ENCODE results near the gene TMOD4.

Gene TMOD4

DNA sequence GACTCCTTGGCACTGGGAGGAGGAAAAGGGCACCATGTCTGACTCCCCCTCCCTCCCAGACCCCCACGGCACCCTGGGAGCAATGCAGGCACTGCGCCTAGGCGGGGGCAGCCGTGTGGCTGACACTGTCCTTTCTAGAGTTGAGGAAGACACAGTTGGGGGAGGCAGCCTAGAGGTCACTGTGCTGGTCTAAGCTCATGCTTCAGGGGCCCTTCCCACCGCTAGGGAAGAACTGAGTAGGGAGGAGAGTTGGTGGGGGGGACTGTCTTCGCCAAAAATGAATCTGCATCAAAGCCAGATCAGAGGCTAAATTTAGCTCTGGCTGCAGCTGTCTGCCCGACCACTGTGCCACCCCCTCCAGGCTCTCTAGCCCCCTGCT lies 32.7 kb downstream of the TMOD4 start:
- TF ChIP-seq, protein P1, sequence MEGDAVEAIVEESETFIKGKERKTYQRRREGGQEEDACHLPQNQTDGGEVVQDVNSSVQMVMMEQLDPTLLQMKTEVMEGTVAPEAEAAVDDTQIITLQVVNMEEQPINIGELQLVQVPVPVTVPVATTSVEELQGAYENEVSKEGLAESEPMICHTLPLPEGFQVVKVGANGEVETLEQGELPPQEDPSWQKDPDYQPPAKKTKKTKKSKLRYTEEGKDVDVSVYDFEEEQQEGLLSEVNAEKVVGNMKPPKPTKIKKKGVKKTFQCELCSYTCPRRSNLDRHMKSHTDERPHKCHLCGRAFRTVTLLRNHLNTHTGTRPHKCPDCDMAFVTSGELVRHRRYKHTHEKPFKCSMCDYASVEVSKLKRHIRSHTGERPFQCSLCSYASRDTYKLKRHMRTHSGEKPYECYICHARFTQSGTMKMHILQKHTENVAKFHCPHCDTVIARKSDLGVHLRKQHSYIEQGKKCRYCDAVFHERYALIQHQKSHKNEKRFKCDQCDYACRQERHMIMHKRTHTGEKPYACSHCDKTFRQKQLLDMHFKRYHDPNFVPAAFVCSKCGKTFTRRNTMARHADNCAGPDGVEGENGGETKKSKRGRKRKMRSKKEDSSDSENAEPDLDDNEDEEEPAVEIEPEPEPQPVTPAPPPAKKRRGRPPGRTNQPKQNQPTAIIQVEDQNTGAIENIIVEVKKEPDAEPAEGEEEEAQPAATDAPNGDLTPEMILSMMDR (IDR thresholded peaks at IDR 0.05; ENCODE audit: control insufficient read depth, extremely low read depth, insufficient read depth) = no peak
- DNase-seq (ENCODE audit: low read depth) = no peak
- H3K4me3 ChIP-seq (ENCODE audit: low read depth, low read length) = no peak overlapping the region

DNA sequence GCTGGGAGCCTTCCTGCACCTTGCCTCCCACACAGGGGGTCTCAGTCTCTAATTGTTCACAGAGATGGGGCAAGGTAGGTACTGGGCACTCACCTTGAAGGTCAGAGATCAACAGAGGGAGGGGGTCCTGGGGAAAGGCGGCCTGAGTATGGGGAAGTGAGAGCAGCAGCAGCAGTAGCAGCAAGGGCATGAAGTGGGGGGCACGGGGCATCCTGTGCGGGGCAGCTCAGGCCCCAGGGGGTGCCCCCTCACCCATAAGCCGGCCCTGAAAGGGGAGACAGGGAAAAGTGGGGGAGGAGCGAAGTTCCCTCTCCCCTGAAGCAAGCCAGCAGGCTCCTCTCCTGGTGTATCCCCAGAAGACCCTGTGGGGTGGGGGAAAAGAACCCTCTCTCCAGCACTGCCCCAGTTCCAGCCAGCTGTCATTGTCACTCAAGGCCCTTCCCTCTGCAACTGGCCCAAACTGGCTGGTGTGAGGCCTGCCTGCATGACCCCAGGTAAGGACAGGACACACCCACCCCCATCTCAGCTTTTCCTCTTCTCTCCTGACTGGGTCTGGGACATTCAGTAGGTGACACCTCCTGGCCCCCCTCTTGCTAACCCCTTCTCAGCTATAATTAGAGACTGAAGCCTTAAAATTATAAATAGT lies 33.2 kb downstream of the TMOD4 start:
- no peak for DNase-seq (ENCODE audit: low read depth)
- TF ChIP-seq, protein P1 (IDR thresholded peaks at IDR 0.05; ENCODE audit: control insufficient read depth, extremely low read depth, insufficient read depth) = no peak
- H3K4me3 ChIP-seq (ENCODE audit: low read depth, low read length) = no peak overlapping the region

DNA sequence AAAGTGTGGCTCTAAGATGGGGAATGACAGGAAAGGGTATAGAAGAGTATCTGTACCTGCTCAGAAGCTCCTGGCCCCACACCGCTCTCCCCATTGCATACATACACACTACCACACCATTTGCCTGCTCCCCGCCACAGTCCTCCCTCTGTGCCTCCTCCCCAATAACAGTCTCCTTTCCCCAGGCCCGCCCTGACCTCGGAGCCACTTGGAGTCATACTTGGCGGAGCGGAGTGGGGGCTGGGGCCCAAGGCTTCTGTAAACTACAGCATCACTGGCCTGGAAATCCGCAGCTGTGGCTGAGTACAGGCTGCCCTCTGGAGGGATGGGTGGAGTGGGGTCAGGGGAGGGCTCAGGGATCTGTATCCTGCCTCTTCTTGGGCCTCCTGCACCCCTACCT lies 38.0 kb downstream of the TMOD4 start:
- no peak for DNase-seq (ENCODE audit: low read depth)
- TF ChIP-seq, protein P1 (IDR thresholded peaks at IDR 0.05; ENCODE audit: control insufficient read depth, extremely low read depth, insufficient read depth) = no peak
- no peak overlapping the region for H3K4me3 ChIP-seq (ENCODE audit: low read depth, low read length)

DNA sequence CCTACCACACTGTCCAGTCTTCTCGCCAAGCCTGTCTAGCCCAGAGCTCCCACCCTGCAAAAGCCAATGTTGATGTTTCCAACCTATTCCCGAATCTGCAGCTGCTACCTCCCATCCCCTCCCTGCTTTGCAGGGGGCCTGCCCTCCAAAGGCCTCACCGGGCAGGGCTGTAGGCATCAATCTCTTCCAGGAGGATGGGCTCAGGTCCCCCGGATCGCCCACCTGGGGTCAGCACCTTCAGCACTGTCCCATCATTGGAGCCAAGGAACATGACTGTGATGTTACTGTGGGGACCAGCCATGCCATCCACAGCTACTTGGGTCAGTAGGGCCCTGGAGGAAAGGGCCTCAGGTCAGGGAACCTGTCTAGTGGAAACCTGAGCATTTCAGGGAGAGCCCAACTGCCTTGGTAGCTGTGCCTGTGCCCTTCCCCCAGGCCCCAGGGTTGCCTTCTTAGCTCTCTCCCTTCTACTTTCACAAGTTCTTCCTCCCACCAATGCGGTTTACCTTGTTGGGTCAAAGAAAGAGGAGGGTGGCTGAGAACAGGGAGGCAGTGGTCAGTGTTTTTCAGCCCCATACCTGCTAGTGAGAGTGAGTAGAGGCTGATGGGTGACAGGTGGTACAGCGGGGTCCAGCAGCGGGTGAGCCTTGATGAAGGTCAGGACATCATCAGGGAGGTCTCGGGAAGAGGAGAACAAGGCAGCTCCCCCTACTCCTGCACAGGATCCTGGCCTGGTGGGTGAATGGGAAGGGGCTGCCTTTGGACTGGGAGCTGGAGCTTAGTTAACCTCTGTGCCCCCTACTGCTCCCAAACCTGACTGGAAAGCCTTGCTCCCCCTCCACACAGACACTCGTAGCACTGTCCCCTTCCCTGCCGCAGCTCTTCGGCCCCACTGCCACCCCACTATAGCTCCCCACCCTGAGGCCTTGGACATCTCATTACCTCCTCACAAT lies 40.1 kb downstream of the TMOD4 start:
- DNase-seq (ENCODE audit: low read depth) = no peak
- TF ChIP-seq, protein P1 (IDR thresholded peaks at IDR 0.05; ENCODE audit: control insufficient read depth, extremely low read depth, insufficient read depth) = no peak
- no peak overlapping the region for H3K4me3 ChIP-seq (ENCODE audit: low read depth, low read length)

DNA sequence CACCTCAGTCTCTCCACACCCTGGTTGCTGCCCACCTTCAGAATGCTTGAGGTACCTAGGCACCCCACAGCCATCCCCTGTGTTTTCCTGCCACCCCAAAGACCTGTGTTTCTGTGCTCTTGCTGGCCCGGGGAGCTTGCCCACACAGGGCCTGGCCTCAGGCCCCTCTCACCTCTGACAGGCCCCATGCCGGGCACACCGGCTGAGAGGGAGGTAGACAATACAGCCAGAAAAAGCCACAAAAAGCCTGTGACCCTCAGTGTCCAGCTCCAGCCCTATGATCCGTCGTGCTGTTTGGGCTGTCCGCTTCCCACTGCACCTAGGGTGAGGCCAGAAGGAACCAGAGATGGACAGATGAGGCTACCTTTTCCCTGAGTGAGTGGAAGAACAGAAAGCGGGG lies 40.8 kb downstream of the TMOD4 start:
- no peak for DNase-seq (ENCODE audit: low read depth)
- H3K4me3 ChIP-seq (ENCODE audit: low read depth, low read length) = no peak overlapping the region
- TF ChIP-seq, protein P1 (IDR thresholded peaks at IDR 0.05; ENCODE audit: control insufficient read depth, extremely low read depth, insufficient read depth) = no peak

DNA sequence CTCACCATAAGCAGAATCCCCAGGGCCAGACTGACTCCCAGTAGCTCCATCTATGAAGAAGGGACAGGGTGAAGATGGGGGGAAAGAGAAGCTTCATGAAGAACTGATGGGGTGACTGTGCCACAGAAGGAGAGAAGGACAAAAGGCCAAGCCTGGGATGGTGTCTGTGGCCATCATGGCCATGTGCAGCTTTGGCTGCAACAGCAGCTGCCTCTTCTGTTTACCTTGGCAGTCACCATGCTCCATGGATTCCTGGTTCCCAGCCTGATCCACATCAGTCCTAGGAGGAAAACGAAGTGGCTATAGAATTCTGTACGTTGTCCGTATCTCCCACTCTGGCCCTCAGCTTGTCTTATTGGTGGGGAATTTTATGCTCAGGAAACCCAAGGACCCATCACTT lies 41.4 kb downstream of the TMOD4 start:
- peak; percentile 19 for DNase-seq (ENCODE audit: low read depth)
- TF ChIP-seq, protein P1 (IDR thresholded peaks at IDR 0.05; ENCODE audit: control insufficient read depth, extremely low read depth, insufficient read depth) = no peak
- H3K4me3 ChIP-seq (ENCODE audit: low read depth, low read length) = no peak overlapping the region
